Endodermal cell (in vitro differentiated cells): ENCODE measurements around the gene TMEM208. TPM values are rescaled to one million over a fixed set of nuclear protein-coding genes. Genes with fewer than 3 reads are reported as not detected.

Source experiments
- DNase-seq: peaks from one replicate; pipeline ENCODE4 v3.0.0-alpha.2; 2017
- H3K27ac ChIP-seq: 2 replicates; pipeline ENCODE4 v1.5.1; 2013; ENCODE audit warnings: mild to moderate bottlenecking, low read depth, low read length, moderate library complexity
- H3K27me3 ChIP-seq: 2 replicates; pipeline ENCODE4 v1.6.1; 2013; ENCODE audit warnings: mild to moderate bottlenecking, low read length, moderate library complexity; ENCODE audit not compliant: insufficient read depth, control insufficient read depth, poor library complexity, severe bottlenecking
- H3K36me3 ChIP-seq: 2 replicates; pipeline ENCODE4 v1.7.0; 2013; ENCODE audit warnings: mild to moderate bottlenecking, low read length, moderate library complexity; ENCODE audit not compliant: control insufficient read depth, insufficient read depth
- H3K4me1 ChIP-seq: one replicate; pipeline ENCODE4 v1.7.0; 2013; ENCODE audit warnings: low read length; ENCODE audit not compliant: control insufficient read depth, insufficient read depth
- H3K4me3 ChIP-seq: 2 replicates; pipeline ENCODE4 v1.5.1; 2013; ENCODE audit warnings: mild to moderate bottlenecking, low read length, moderate library complexity
- H3K9ac ChIP-seq: 2 replicates; pipeline ENCODE4 v1.6.1; 2013; ENCODE audit warnings: mild to moderate bottlenecking, low read length, moderate library complexity; ENCODE audit not compliant: poor library complexity, severe bottlenecking; ENCODE audit errors: extremely low read depth
- H3K9me3 ChIP-seq: 2 replicates; pipeline ENCODE4 v1.6.1; 2013; ENCODE audit warnings: mild to moderate bottlenecking, low read length, moderate library complexity; ENCODE audit not compliant: control insufficient read depth
- H3K27ac Mint-ChIP-seq: 2 replicates; pipeline ENCODE4 v1.8.0; 2020; ENCODE audit warnings: mixed read lengths
- H3K27me3 Mint-ChIP-seq: 2 replicates; pipeline ENCODE4 v1.8.0; 2021; ENCODE audit warnings: mild to moderate bottlenecking, mixed read lengths; ENCODE audit not compliant: insufficient read depth
- H3K36me3 Mint-ChIP-seq: 2 replicates; pipeline ENCODE4 v1.8.0; 2020; ENCODE audit warnings: low read depth, mixed read lengths
- H3K4me1 Mint-ChIP-seq: 2 replicates; pipeline ENCODE4 v1.8.0; 2020; ENCODE audit warnings: mixed read lengths
- H3K4me3 Mint-ChIP-seq: 2 replicates; pipeline ENCODE4 v1.8.0; 2020; ENCODE audit warnings: mild to moderate bottlenecking, moderate library complexity, mixed read lengths
- H3K9me3 Mint-ChIP-seq: 2 replicates; pipeline ENCODE4 v1.8.0; 2020; ENCODE audit warnings: mild to moderate bottlenecking, mixed read lengths
- CTCF ChIP-seq: fragments of 200-600 bp; sonication (generic); conservative IDR thresholded peaks from 2 replicates; pipeline ENCODE4 v1.5.0; 2021; ENCODE audit warnings: antibody characterized with exemption, mild to moderate bottlenecking
- WGBS, 2 experiments: methylation state at CpG; one replicate each; pipeline versions ENCODE4 v1.1.5 to v1.1.7; 2013; ENCODE audit warnings: missing lambda C conversion rate in 2 of 2, mixed read lengths in 1 of 2; ENCODE audit not compliant: insufficient coverage in 1 of 2, insufficient read length in 1 of 2; 5-methylcytosine and 5-hydroxymethylcytosine counted together
- total RNA-seq, 2 donors: library from RNA; stranded (reverse); fragmentation: NEBNext Ultra II Directional in 1 of 2; extraction: Animal tissue kit (Norgen Biotek cat#: 25700) in 1 of 2; gene quantifications; 2 replicates in 1 of 2; 3 replicates in 1 of 2; pipeline ENCODE4 v1.2.1, GENCODE V29; 2021

Gene TMEM208
- total RNA-seq, 2 donors from 2014 or later, result 43.1 to 46.4 TPM

- no peak for DNase-seq
- H3K27me3 Mint-ChIP-seq, result peaks cover 14% of the 10 kb centered on the region
Measured at GRCh38 chr16:67207249-67208091, 19.5 kb upstream of the TMEM208 start.

GRCh38 chr16:67208154-67208896 lies 18.6 kb upstream of the TMEM208 start:
- H3K27me3 Mint-ChIP-seq, result peaks cover 20% of the 10 kb centered on the region
- Histone ChIP-seq H3K36me3 (peaks cover 11% of the 10 kb centered on the region), H3K27ac (no peak overlapping the region), H3K9ac (no peak overlapping the region), H3K4me3 (no peak overlapping the region), H3K27me3 (no peaks in the 10 kb centered on the region), H3K4me1 (peaks cover 5% of the 10 kb centered on the region), H3K9me3 (no peaks in the 10 kb centered on the region)
- H3K9me3 Mint-ChIP-seq, result no peaks in the 10 kb centered on the region
- peaks cover 8% of the 10 kb centered on the region for H3K4me1 Mint-ChIP-seq
- no peak overlapping the region for H3K27ac Mint-ChIP-seq
- no peak overlapping the region for H3K4me3 Mint-ChIP-seq
- H3K36me3 Mint-ChIP-seq, result peaks cover 4% of the 10 kb centered on the region
- no peak for DNase-seq
- no peak for TF ChIP-seq CTCF
- WGBS, 2 experiments, result 93 to 94% methylated on average over 6 to 11 of the region's 11 CpGs

More at GRCh38 chr16:67207249-67208091, 19.5 kb upstream of the TMEM208 start:
- Histone ChIP-seq H3K27me3 (no peaks in the 10 kb centered on the region), H3K9ac (no peak overlapping the region), H3K9me3 (no peaks in the 10 kb centered on the region), H3K27ac (no peak overlapping the region), H3K36me3 (peaks cover 11% of the 10 kb centered on the region), H3K4me3 (no peak overlapping the region), H3K4me1 (peaks cover 5% of the 10 kb centered on the region)
- peaks cover 8% of the 10 kb centered on the region for H3K4me1 Mint-ChIP-seq
- 87 to 89% methylated on average over 15 to 21 of the region's 21 CpGs for WGBS, 2 experiments
- H3K36me3 Mint-ChIP-seq, result peaks cover 4% of the 10 kb centered on the region
- no peak for TF ChIP-seq CTCF
- no peak overlapping the region for H3K27ac Mint-ChIP-seq
- H3K4me3 Mint-ChIP-seq, result no peak overlapping the region
- H3K9me3 Mint-ChIP-seq, result no peaks in the 10 kb centered on the region

- Mint-ChIP-seq H3K36me3 (no peaks in the 10 kb centered on the region), H3K9me3 (no peaks in the 10 kb centered on the region), H3K27ac (no peak overlapping the region), H3K27me3 (peaks cover 28% of the 10 kb centered on the region), H3K4me1 (peaks cover 8% of the 10 kb centered on the region), H3K4me3 (no peak overlapping the region)
- no peak overlapping the region for H3K27ac ChIP-seq
- H3K27me3 ChIP-seq, result no peaks in the 10 kb centered on the region
- H3K9me3 ChIP-seq, result no peaks in the 10 kb centered on the region
- peaks cover 5% of the 10 kb centered on the region for H3K4me1 ChIP-seq
- H3K9ac ChIP-seq, result no peak overlapping the region
- no peak for DNase-seq
- peaks cover 4% of the 10 kb centered on the region for H3K36me3 ChIP-seq
- no peak overlapping the region for H3K4me3 ChIP-seq
- no peak for TF ChIP-seq CTCF
- WGBS, 2 experiments, result 87 to 89% methylated on average over 4 to 8 of the region's 8 CpGs
Measured at GRCh38 chr16:67209565-67209964, 17.4 kb upstream of the TMEM208 start.
